GM12801 (cell line): ENCODE data around the gene ZNF207.
A peak's percentile ranks its signal among the peaks of the same experiment; 100 is the strongest.

Source experiments
- TF ChIP-seq, protein P1 (sequence below): IDR thresholded peaks from one replicate; pipeline ENCODE4 v1.5.1; 2011; ENCODE audit warnings: control low read depth; ENCODE audit not compliant: insufficient read length; ENCODE audit errors: extremely low read depth

ZNF207 gene

DNA sequence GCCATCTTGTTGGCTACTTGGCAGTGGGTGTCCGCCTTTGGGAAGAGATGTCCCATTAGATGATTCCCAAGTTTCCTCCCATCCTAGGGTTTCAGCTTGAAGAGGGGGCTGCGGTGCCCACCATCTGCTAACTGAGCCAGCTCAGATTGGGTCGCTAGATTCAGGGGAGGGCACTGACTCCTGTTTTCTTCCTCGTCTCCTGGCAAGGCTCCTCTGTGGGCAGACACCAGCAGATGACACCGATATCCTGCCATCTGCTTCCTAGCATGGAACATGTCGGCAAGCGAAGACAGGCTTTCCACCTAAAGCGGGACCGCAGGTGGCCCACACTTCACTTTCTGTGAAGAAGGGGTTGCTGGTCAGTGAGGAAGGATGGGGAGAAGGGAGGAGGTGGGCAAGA lies 35.3 kb upstream of the ZNF207 start:
- TF ChIP-seq, protein P1, sequence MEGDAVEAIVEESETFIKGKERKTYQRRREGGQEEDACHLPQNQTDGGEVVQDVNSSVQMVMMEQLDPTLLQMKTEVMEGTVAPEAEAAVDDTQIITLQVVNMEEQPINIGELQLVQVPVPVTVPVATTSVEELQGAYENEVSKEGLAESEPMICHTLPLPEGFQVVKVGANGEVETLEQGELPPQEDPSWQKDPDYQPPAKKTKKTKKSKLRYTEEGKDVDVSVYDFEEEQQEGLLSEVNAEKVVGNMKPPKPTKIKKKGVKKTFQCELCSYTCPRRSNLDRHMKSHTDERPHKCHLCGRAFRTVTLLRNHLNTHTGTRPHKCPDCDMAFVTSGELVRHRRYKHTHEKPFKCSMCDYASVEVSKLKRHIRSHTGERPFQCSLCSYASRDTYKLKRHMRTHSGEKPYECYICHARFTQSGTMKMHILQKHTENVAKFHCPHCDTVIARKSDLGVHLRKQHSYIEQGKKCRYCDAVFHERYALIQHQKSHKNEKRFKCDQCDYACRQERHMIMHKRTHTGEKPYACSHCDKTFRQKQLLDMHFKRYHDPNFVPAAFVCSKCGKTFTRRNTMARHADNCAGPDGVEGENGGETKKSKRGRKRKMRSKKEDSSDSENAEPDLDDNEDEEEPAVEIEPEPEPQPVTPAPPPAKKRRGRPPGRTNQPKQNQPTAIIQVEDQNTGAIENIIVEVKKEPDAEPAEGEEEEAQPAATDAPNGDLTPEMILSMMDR, result no peak

DNA sequence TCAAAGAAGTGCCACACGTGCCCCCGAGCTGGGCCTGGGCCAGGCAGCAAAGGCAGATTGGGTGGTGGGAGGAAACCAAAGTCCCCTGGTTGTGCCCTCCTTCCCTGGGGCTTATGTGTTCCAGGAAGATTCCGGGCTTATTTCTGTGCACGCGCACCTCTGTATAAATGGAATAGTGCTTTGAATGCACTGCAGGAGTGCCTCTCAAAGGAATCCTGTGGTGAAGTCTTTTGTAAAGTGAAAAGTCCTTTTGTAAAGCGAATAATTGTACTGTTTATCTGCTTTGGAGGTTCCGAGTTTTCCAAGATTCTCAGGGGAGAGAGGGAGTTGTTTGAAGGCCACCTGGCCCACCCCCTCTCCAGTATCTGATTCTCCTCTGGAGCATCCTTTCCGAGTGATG lies 34.8 kb upstream of the ZNF207 start:
- TF ChIP-seq, protein P1, result no peak

DNA sequence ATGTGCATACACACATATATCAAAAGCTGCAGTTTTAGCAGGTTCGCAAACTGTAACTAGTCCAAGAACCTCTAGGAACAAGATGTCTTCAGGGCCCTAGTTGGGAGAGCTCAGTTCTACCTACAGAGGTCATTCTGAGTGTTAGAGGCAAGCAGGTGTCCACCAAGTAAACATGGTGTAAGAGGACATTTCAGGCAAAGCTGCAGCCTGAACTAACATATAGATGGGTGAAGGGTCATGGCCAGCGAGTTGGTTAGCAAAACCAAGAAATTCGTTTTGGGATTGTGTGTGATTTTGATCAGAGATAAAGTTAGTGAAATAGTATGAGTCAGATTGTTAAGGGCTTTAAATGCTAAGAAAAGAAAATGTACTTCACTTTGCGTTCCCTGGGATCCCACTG lies 32.6 kb upstream of the ZNF207 start:
- TF ChIP-seq, protein P1, result no peak

DNA sequence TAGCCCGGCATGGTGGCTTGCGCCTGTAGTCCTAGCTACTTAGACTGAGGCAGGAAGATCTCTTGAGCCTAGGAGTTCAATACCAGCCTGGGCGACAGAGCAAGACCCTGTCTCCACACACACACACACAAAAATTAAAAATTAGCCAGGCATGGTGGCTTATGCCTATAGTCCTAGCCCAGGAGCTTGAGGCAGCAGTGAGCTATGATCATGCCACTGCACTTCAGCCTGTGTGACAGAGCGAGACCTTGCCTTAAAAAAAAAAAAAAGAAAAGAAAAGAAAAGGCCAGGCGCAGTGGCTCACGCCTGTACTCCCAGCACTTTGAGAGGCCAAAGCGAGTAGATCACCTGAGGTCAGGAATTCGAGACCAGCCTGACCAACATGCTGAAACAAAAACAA lies 31.9 kb upstream of the ZNF207 start:
- TF ChIP-seq, protein P1, result no peak

DNA sequence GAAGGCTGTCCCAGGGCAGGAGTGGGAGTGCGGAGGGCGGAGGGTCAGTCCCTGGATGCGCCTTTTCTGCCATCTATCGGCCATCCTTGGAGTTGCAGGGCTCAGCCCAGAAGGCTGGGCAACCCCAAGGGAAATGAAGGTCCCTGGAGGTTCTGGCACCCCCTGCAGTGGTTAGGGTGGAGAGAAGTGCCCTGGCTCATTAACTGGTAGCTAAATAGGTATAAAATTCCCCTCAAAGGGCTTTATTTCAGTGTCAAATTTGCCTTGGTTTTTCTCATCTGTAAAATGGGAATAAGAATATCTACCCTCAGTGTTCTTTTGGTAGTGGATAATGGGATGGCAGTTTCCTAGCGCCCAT lies 30.4 kb upstream of the ZNF207 start:
- TF ChIP-seq, protein P1, result peak; percentile 98

DNA sequence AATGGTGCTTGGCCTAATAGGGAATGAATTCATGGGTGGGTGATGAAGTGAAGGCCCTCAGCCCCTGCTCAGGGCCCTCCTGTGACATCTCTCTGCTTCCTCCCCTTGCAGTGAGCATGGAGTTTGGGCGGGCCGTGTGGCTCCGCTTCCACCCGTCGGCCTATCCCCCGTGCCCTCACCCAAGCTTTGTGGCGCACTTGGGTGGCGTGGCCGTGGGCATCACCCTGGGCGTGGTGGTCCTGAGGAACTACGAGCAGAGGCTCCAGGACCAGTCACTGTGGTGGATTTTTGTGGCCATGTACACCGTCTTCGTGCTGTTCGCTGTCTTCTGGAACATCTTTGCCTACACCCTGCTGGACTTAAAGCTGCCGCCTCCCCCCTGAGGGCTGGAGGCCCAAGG lies 29.1 kb upstream of the ZNF207 start:
- TF ChIP-seq, protein P1, result no peak

DNA sequence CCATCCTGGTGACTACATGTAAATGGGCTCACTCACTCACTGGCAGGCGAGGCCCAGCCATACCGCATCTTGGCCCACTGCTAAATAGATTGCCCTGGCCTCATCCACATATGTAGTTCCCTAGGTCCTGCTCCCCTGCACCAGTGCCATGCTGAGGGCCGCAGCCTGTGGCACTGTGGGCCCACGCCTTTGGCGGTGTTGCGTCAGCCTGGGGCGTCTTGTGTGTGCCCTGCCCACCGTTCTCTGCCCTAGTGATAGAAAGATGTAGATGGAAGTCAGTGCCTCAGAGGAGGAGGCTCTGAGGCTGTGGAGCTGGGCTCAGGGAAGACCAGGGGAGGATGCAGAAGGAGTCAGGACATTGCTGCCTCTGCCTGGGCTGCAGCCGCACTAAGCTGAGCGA lies 26.9 kb upstream of the ZNF207 start:
- TF ChIP-seq, protein P1, result no peak
